ENCODE data around the gene SMIM38. TPM values are rescaled to one million over a fixed set of nuclear protein-coding genes. Genes with fewer than 3 reads are reported as not detected.

Gene SMIM38
- 0.09 and 0.33 TPM in 2 replicates for total RNA-seq (ENCODE audit: low replicate concordance)

GRCh38 chr11:69155302-69156234 lies at the start of gene SMIM38:
SMIM38 (plus strand) TSS chr11:69155935; CDS start chr11:69157847, 1,912 bp downstream.
- DNase-seq (ENCODE audit: low read depth): no peak
- TF ChIP-seq CTCF (IDR thresholded peaks at IDR 0.05; ENCODE audit: insufficient read depth, low read length): no peak
- no peak within 1 kb of the TSS for H3K4me3 ChIP-seq (ENCODE audit: low read depth, low read length)

GRCh38 chr11:69106031-69106811 lies 49.5 kb upstream of the SMIM38 start:
- no peak for DNase-seq (ENCODE audit: low read depth)
- no peak for TF ChIP-seq CTCF (IDR thresholded peaks at IDR 0.05; ENCODE audit: insufficient read depth, low read length)
- H3K4me3 ChIP-seq (ENCODE audit: low read depth, low read length): no peak overlapping the region

- no peak overlapping the region for H3K4me3 ChIP-seq (ENCODE audit: low read depth, low read length)
- no peak for TF ChIP-seq CTCF (IDR thresholded peaks at IDR 0.05; ENCODE audit: insufficient read depth, low read length)
- DNase-seq (ENCODE audit: low read depth): no peak
Measured at GRCh38 chr11:69107413-69107812, 48.3 kb upstream of the SMIM38 start.

- no peak for TF ChIP-seq CTCF (IDR thresholded peaks at IDR 0.05; ENCODE audit: insufficient read depth, low read length)
- no peak for DNase-seq (ENCODE audit: low read depth)
- no peak overlapping the region for H3K4me3 ChIP-seq (ENCODE audit: low read depth, low read length)
Measured at GRCh38 chr11:69108030-69108429, 47.7 kb upstream of the SMIM38 start.

GRCh38 chr11:69108559-69108958 lies 47.2 kb upstream of the SMIM38 start:
- DNase-seq (ENCODE audit: low read depth): no peak
- TF ChIP-seq CTCF (IDR thresholded peaks at IDR 0.05; ENCODE audit: insufficient read depth, low read length): no peak
- H3K4me3 ChIP-seq (ENCODE audit: low read depth, low read length): no peak overlapping the region

GRCh38 chr11:69109101-69109500 lies 46.6 kb upstream of the SMIM38 start:
- no peak for DNase-seq (ENCODE audit: low read depth)
- no peak overlapping the region for H3K4me3 ChIP-seq (ENCODE audit: low read depth, low read length)
- no peak for TF ChIP-seq CTCF (IDR thresholded peaks at IDR 0.05; ENCODE audit: insufficient read depth, low read length)

Data from fibroblast of the aortic adventitia (primary cell).